Ovary (tissue), 3 donors: ENCODE data around the gene TCERG1L.

ENCODE experiments used
- POLR2A ChIP-seq: fragments of 450-650 bp; IDR thresholded peaks from one replicate; pipeline ENCODE4 v1.6.1; 2017; ENCODE audit warnings: antibody characterized with exemption, mild to moderate bottlenecking, moderate library complexity
- TF ChIP-seq, protein P1 (sequence below), 3 donors: fragments of 450-650 bp in 2 of 3; fragments of 200-600 bp in 1 of 3; IDR thresholded peaks; one replicate each; pipeline versions ENCODE4 v1.5.1 to v1.8.0; 2016 to 2022; ENCODE audit warnings: antibody characterized with exemption in 3 of 3, mild to moderate bottlenecking in 1 of 3
- donor health status: DM: no; HTN: no; CAD: no.

- TF ChIP-seq, protein P1, sequence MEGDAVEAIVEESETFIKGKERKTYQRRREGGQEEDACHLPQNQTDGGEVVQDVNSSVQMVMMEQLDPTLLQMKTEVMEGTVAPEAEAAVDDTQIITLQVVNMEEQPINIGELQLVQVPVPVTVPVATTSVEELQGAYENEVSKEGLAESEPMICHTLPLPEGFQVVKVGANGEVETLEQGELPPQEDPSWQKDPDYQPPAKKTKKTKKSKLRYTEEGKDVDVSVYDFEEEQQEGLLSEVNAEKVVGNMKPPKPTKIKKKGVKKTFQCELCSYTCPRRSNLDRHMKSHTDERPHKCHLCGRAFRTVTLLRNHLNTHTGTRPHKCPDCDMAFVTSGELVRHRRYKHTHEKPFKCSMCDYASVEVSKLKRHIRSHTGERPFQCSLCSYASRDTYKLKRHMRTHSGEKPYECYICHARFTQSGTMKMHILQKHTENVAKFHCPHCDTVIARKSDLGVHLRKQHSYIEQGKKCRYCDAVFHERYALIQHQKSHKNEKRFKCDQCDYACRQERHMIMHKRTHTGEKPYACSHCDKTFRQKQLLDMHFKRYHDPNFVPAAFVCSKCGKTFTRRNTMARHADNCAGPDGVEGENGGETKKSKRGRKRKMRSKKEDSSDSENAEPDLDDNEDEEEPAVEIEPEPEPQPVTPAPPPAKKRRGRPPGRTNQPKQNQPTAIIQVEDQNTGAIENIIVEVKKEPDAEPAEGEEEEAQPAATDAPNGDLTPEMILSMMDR (IDR thresholded peaks at IDR 0.05): no peak
- no peak for TF ChIP-seq POLR2A
Observed at GRCh38 chr10:131352765-131353290, 41.3 kb upstream of the TCERG1L start.
